ENCODE results near the gene ZMIZ1. TPM values are rescaled to one million over a fixed set of nuclear protein-coding genes. Genes with fewer than 3 reads are reported as not detected.

The ZMIZ1 gene
- total RNA-seq, 4 donors from 2014 or later: 65.5 to 88.2 (median 69.3) TPM

GRCh38 chr10:79100771-79101170 is 32.0 kb downstream of the ZMIZ1 start:
- 56 to 66% methylated on average over 5 of the region's 5 CpGs for whole genome bisulfite sequencing, 2 donors
- no peak for TF ChIP-seq POLR2A (IDR thresholded peaks at IDR 0.05)
- no peak for TF ChIP-seq EP300 (IDR thresholded peaks at IDR 0.05)
- TF ChIP-seq, protein P1, sequence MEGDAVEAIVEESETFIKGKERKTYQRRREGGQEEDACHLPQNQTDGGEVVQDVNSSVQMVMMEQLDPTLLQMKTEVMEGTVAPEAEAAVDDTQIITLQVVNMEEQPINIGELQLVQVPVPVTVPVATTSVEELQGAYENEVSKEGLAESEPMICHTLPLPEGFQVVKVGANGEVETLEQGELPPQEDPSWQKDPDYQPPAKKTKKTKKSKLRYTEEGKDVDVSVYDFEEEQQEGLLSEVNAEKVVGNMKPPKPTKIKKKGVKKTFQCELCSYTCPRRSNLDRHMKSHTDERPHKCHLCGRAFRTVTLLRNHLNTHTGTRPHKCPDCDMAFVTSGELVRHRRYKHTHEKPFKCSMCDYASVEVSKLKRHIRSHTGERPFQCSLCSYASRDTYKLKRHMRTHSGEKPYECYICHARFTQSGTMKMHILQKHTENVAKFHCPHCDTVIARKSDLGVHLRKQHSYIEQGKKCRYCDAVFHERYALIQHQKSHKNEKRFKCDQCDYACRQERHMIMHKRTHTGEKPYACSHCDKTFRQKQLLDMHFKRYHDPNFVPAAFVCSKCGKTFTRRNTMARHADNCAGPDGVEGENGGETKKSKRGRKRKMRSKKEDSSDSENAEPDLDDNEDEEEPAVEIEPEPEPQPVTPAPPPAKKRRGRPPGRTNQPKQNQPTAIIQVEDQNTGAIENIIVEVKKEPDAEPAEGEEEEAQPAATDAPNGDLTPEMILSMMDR (IDR thresholded peaks at IDR 0.05): no peak
- H3K4me3 ChIP-seq: no peak overlapping the region
- peak overlapping the region in 2 of 4 donors; percentile 91 to 92 for H3K27ac ChIP-seq
- no peaks in the 10 kb centered on the region for H3K27me3 ChIP-seq
- peaks cover 5 to 100% (median 77%) of the 10 kb centered on the region in 4 donors for H3K4me1 ChIP-seq
- DNase-seq (ENCODE audit: low spot score in 2 of 2): no peak
- no peaks in the 10 kb centered on the region for H3K36me3 ChIP-seq
- no peaks in the 10 kb centered on the region for H3K9me3 ChIP-seq

GRCh38 chr10:79101560-79102497 is 33.1 kb downstream of the ZMIZ1 start:
- no peaks in the 10 kb centered on the region for H3K36me3 ChIP-seq
- H3K4me1 ChIP-seq: peaks cover 5 to 100% (median 73%) of the 10 kb centered on the region in 4 donors
- H3K9me3 ChIP-seq: no peaks in the 10 kb centered on the region
- peak in 1 of 2 donors; percentile 67 for TF ChIP-seq EP300 (IDR thresholded peaks at IDR 0.05)
- TF ChIP-seq, protein P1 (IDR thresholded peaks at IDR 0.05): no peak
- no peak overlapping the region for H3K4me3 ChIP-seq
- peak overlapping the region; percentile 56 to 92 (median 77) for H3K27ac ChIP-seq
- DNase-seq (ENCODE audit: low spot score in 2 of 2): peak; percentile 52 to 61
- H3K27me3 ChIP-seq: no peaks in the 10 kb centered on the region
- WGBS, 2 donors: 41 to 46% methylated on average over 21 to 22 of the region's 22 CpGs

- no peaks in the 10 kb centered on the region for H3K9me3 ChIP-seq
- H3K27me3 ChIP-seq: no peaks in the 10 kb centered on the region
- H3K36me3 ChIP-seq: no peaks in the 10 kb centered on the region
- H3K4me3 ChIP-seq: no peak overlapping the region
- DNase-seq (ENCODE audit: low spot score in 2 of 2): no peak
- TF ChIP-seq EP300 (IDR thresholded peaks at IDR 0.05) (no peak), POLR2A (IDR thresholded peaks at IDR 0.05) (no peak)
- TF ChIP-seq, protein P1 (IDR thresholded peaks at IDR 0.05): no peak
- peak overlapping the region; percentile 56 to 92 (median 77) for H3K27ac ChIP-seq
- WGBS, 2 donors: 56 to 64% methylated on average over 4 to 7 of the region's 7 CpGs
- H3K4me1 ChIP-seq: peaks cover 5 to 100% (median 66%) of the 10 kb centered on the region in 4 donors
Observed at GRCh38 chr10:79102498-79102874, 33.7 kb downstream of the ZMIZ1 start.

DNA sequence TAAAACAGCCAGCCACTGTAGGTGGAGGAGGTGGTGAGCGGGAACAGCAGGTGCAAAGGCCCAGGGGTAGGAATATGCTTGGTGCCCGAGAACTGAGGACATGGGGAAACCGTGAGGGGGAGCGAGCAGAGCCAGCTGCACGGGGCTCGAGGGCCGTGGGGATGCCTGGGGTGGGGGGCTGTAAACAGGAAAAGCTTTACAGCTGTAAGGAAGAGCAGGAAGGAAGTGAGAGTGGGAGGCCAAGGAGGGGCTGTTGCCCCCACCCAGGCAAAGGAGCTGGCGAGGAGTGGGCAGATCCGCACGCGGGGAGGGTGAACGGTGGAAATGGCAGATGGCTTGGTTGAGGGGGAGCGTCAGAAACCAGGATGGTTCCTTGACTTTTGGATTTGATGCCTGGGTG is 34.4 kb downstream of the ZMIZ1 start:
- no peak for TF ChIP-seq POLR2A (IDR thresholded peaks at IDR 0.05)
- TF ChIP-seq EP300 (IDR thresholded peaks at IDR 0.05): no peak
- TF ChIP-seq, protein P1 (IDR thresholded peaks at IDR 0.05): no peak
- 69 to 73% methylated on average over 13 of the region's 13 CpGs for WGBS, 2 donors
- DNase-seq (ENCODE audit: low spot score in 2 of 2): no peak
- H3K27me3 ChIP-seq: no peaks in the 10 kb centered on the region
- peak overlapping the region in 2 of 4 donors; percentile 91 to 92 for H3K27ac ChIP-seq
- H3K36me3 ChIP-seq: no peaks in the 10 kb centered on the region
- H3K4me1 ChIP-seq: peaks cover 5 to 100% (median 60%) of the 10 kb centered on the region in 4 donors
- H3K4me3 ChIP-seq: no peak overlapping the region
- no peaks in the 10 kb centered on the region for H3K9me3 ChIP-seq

GRCh38 chr10:79103585-79103984 is 34.8 kb downstream of the ZMIZ1 start:
- DNase-seq (ENCODE audit: low spot score in 2 of 2): no peak
- no peak overlapping the region for H3K4me3 ChIP-seq
- H3K4me1 ChIP-seq: peaks cover 5 to 100% (median 57%) of the 10 kb centered on the region in 4 donors
- TF ChIP-seq, protein P1 (IDR thresholded peaks at IDR 0.05): no peak
- TF ChIP-seq EP300 (IDR thresholded peaks at IDR 0.05): no peak
- no peak for TF ChIP-seq POLR2A (IDR thresholded peaks at IDR 0.05)
- no peaks in the 10 kb centered on the region for H3K27me3 ChIP-seq
- peak overlapping the region in 2 of 4 donors; percentile 91 to 92 for H3K27ac ChIP-seq
- H3K9me3 ChIP-seq: no peaks in the 10 kb centered on the region
- H3K36me3 ChIP-seq: no peaks in the 10 kb centered on the region
- WGBS, 2 donors: 31 to 53% methylated on average over 7 to 8 of the region's 8 CpGs
